DOHH2 (cell line): ENCODE results near the gene IFI27L2.
A peak's percentile ranks its signal among the peaks of the same experiment; 100 is the strongest.

Experiments used
- H3F3A ChIP-seq: fragments of 200-600 bp; sonication (generic), shearing (Covaris generic); 2 replicates; pipeline ENCODE4 v1.6.0; 2016; ENCODE audit warnings: antibody characterized with exemption, mild to moderate bottlenecking; ENCODE audit not compliant: control insufficient read depth, insufficient read depth
- H3K27ac ChIP-seq: fragments of 200-600 bp; sonication (generic); 2 replicates; pipeline ENCODE4 v1.5.1; 2014; ENCODE audit warnings: low read depth, mild to moderate bottlenecking, low read length, moderate library complexity
- H3K27me3 ChIP-seq: fragments of 200-600 bp; sonication (generic); 2 replicates; pipeline ENCODE4 v1.6.1; 2014; ENCODE audit warnings: mild to moderate bottlenecking, low read length, mixed read lengths; ENCODE audit not compliant: control insufficient read depth
- H3K36me3 ChIP-seq: fragments of 200-600 bp; sonication (generic); 2 replicates; pipeline ENCODE4 v1.6.1; 2014; ENCODE audit warnings: mild to moderate bottlenecking, low read length, moderate library complexity, mixed read lengths; ENCODE audit not compliant: control insufficient read depth
- H3K4me1 ChIP-seq: fragments of 200-600 bp; sonication (generic); 2 replicates; pipeline ENCODE4 v1.6.1; 2014; ENCODE audit warnings: mild to moderate bottlenecking, low read length, mixed read lengths; ENCODE audit not compliant: control insufficient read depth
- H3K4me2 ChIP-seq: fragments of 200-600 bp; sonication (generic); 2 replicates; pipeline ENCODE4 v1.6.0; 2014; ENCODE audit warnings: mild to moderate bottlenecking, low read length, moderate library complexity
- H3K4me3 ChIP-seq: fragments of 200-600 bp; sonication (generic); 2 replicates; pipeline ENCODE4 v1.5.1; 2014; ENCODE audit warnings: mild to moderate bottlenecking, low read length, mixed read lengths
- H3K79me2 ChIP-seq: fragments of 200-600 bp; sonication (generic); 2 replicates; pipeline ENCODE4 v1.6.1; 2014; ENCODE audit warnings: mild to moderate bottlenecking, low read length, mixed read lengths; ENCODE audit not compliant: control insufficient read depth
- H3K9me2 ChIP-seq: fragments of 200-600 bp; sonication (generic); replicated peaks from 2 replicates; pipeline ENCODE4 v1.6.1; 2014; ENCODE audit warnings: mild to moderate bottlenecking, low read length, mixed read lengths; ENCODE audit not compliant: control insufficient read depth
- H3K9me3 ChIP-seq: fragments of 200-600 bp; sonication (generic); 2 replicates; pipeline ENCODE4 v1.6.1; 2014; ENCODE audit warnings: antibody characterized with exemption, low read length, mixed read lengths; ENCODE audit not compliant: control insufficient read depth, insufficient read depth
- H4K20me1 ChIP-seq: fragments of 200-600 bp; sonication (generic); 2 replicates; pipeline ENCODE4 v1.6.0; 2014; ENCODE audit warnings: low read depth, mild to moderate bottlenecking, antibody characterized with exemption, low read length, moderate library complexity; ENCODE audit not compliant: control insufficient read depth, insufficient read depth
- EZH2phosphoT487 ChIP-seq: fragments of 200-600 bp; sonication (generic); IDR thresholded peaks from 2 replicates; pipeline ENCODE4 v1.6.1; 2017; ENCODE audit warnings: borderline replicate concordance, mild to moderate bottlenecking, antibody characterized with exemption, low read length, moderate library complexity, mixed read lengths
- TF ChIP-seq, protein P1 (sequence below): fragments of 200-600 bp; sonication (generic); IDR thresholded peaks from one replicate; pipeline ENCODE4 v1.5.1; 2014; ENCODE audit warnings: antibody characterized with exemption, mild to moderate bottlenecking, low read depth, low read length; ENCODE audit not compliant: poor library complexity, severe bottlenecking

The IFI27L2 gene

DNA sequence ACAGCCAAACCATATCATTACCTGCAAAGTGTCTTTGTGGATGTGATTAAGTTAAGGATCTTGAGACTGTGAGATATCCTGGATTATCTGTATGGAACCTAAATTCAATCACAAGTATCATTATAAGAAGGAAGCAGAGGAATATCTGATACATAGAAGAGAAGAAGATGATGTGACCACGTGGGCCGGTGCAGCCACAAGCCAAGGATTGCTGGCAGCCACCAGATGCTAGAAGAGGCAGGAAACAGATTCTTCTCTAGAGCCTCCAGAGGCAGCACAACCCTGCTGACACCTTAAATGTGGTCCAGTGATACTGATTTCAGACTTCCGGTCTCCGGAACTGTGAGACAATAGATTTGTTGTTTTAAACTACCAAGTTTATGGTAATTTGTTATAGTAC lies 6.1 kb upstream of the IFI27L2 start:
- no peaks in the 10 kb centered on the region for H3K79me2 ChIP-seq

GRCh38 chr14:94132285-94132887 lies 3.0 kb upstream of the IFI27L2 start:
- Histone ChIP-seq H3K27me3 (peaks cover 21% of the 10 kb centered on the region), H3K9me3 (no peaks in the 10 kb centered on the region), H4K20me1 (no peaks in the 10 kb centered on the region), H3K4me2 (no peak overlapping the region), H3K4me1 (peaks cover 17% of the 10 kb centered on the region), H3K4me3 (no peak overlapping the region), H3K36me3 (no peaks in the 10 kb centered on the region), H3K27ac (no peak overlapping the region), H3F3A (no peaks in the 10 kb centered on the region), H3K9me2 (no peaks in the 10 kb centered on the region), H3K79me2 (no peaks in the 10 kb centered on the region)
- TF ChIP-seq EZH2phosphoT487, result no peak
- TF ChIP-seq, protein P1, sequence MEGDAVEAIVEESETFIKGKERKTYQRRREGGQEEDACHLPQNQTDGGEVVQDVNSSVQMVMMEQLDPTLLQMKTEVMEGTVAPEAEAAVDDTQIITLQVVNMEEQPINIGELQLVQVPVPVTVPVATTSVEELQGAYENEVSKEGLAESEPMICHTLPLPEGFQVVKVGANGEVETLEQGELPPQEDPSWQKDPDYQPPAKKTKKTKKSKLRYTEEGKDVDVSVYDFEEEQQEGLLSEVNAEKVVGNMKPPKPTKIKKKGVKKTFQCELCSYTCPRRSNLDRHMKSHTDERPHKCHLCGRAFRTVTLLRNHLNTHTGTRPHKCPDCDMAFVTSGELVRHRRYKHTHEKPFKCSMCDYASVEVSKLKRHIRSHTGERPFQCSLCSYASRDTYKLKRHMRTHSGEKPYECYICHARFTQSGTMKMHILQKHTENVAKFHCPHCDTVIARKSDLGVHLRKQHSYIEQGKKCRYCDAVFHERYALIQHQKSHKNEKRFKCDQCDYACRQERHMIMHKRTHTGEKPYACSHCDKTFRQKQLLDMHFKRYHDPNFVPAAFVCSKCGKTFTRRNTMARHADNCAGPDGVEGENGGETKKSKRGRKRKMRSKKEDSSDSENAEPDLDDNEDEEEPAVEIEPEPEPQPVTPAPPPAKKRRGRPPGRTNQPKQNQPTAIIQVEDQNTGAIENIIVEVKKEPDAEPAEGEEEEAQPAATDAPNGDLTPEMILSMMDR, result peak; percentile 75

More for the DNA sequence above, 6.1 kb upstream of the IFI27L2 start:
- Histone ChIP-seq H4K20me1 (no peaks in the 10 kb centered on the region), H3K9me3 (no peaks in the 10 kb centered on the region), H3K4me1 (no peaks in the 10 kb centered on the region), H3K4me2 (no peak overlapping the region), H3K27me3 (peaks cover 14% of the 10 kb centered on the region), H3K9me2 (no peaks in the 10 kb centered on the region), H3K4me3 (no peak overlapping the region), H3K27ac (no peak overlapping the region), H3K36me3 (no peaks in the 10 kb centered on the region), H3F3A (no peaks in the 10 kb centered on the region)
- no peak for TF ChIP-seq EZH2phosphoT487
- TF ChIP-seq, protein P1, result no peak

DNA sequence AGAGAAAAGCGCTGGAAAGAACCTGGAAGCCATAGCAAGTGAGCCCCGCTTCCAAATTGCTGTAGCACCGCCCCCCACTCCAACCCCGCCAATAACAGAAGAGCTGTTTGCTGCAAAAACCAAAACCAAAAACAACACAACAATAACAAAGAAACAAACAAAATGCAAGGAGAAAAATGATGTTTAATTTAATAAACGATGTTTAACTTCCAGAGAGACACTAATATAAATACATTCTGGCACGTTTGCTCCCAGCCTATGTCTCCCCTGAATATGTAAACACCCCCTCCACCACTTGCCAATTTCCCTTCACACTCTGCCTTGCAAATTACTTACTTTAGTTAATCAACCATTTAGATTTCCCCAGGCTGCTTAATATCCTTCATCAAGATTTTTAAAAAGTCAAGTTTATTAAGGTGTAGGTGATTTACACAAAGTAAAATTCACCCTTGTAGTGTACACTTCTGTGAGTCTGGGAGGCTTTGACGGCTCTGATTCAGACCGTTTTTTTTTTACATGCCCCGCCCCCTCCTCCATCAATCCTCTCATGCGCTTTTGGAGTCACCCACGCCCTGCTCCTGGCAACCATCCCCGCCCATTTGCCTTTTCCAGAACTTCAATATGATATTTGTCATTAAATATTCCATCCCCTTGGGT lies 482 bp upstream of the IFI27L2 start:
- no peak for TF ChIP-seq EZH2phosphoT487
- TF ChIP-seq, protein P1, result no peak
- H3K27me3 ChIP-seq, result peaks cover 19% of the 10 kb centered on the region
- no peaks in the 10 kb centered on the region for H3F3A ChIP-seq

More for the DNA sequence above, 482 bp upstream of the IFI27L2 start:
- no peaks in the 10 kb centered on the region for H3K9me2 ChIP-seq
- H4K20me1 ChIP-seq, result no peaks in the 10 kb centered on the region
- H3K36me3 ChIP-seq, result no peaks in the 10 kb centered on the region
- no peaks in the 10 kb centered on the region for H3K79me2 ChIP-seq
- H3K9me3 ChIP-seq, result no peaks in the 10 kb centered on the region
- peak overlapping the region; percentile 69 for H3K4me3 ChIP-seq
- H3K27ac ChIP-seq, result no peak overlapping the region
- H3K4me2 ChIP-seq, result peak overlapping the region; percentile 82
- H3K4me1 ChIP-seq, result peaks cover 17% of the 10 kb centered on the region
